ENCODE results near the gene PRDM5.

The PRDM5 gene

GRCh38 chr4:120672076-120672475, 250.4 kb downstream of the PRDM5 start:
- TF ChIP-seq CTCF (IDR thresholded peaks at IDR 0.05; ENCODE audit: low read depth, low read length) = no peak
- no peak for TF ChIP-seq MYC (IDR thresholded peaks at IDR 0.05; ENCODE audit: low read depth, low read length)
- TF ChIP-seq MAX (IDR thresholded peaks at IDR 0.05; ENCODE audit: low read depth, low read length) = no peak
- no peak for TF ChIP-seq POLR2A (IDR thresholded peaks at IDR 0.05; ENCODE audit: extremely low read depth, insufficient read length)
- DNase-seq (ENCODE audit: low read depth) = no peak
- H3K4me3 ChIP-seq (ENCODE audit: low read depth, low read length) = no peak overlapping the region

GRCh38 chr4:120671538-120671937, 251.0 kb downstream of the PRDM5 start:
- TF ChIP-seq POLR2A (IDR thresholded peaks at IDR 0.05; ENCODE audit: extremely low read depth, insufficient read length) (no peak), CTCF (IDR thresholded peaks at IDR 0.05; ENCODE audit: low read depth, low read length) (no peak), MYC (IDR thresholded peaks at IDR 0.05; ENCODE audit: low read depth, low read length) (no peak), MAX (IDR thresholded peaks at IDR 0.05; ENCODE audit: low read depth, low read length) (no peak)
- DNase-seq (ENCODE audit: low read depth) = no peak

GRCh38 chr4:120667102-120667501, 255.4 kb downstream of the PRDM5 start:
- TF ChIP-seq MAX (IDR thresholded peaks at IDR 0.05; ENCODE audit: low read depth, low read length) (no peak), MYC (IDR thresholded peaks at IDR 0.05; ENCODE audit: low read depth, low read length) (no peak), CTCF (IDR thresholded peaks at IDR 0.05; ENCODE audit: low read depth, low read length) (no peak), POLR2A (IDR thresholded peaks at IDR 0.05; ENCODE audit: extremely low read depth, insufficient read length) (no peak)
- H3K4me3 ChIP-seq (ENCODE audit: low read depth, low read length) = no peak overlapping the region
- DNase-seq (ENCODE audit: low read depth) = no peak

More at GRCh38 chr4:120671538-120671937, 251.0 kb downstream of the PRDM5 start:
- H3K4me3 ChIP-seq (ENCODE audit: low read depth, low read length) = no peak overlapping the region

- no peak for DNase-seq (ENCODE audit: low read depth)
- TF ChIP-seq MAX (IDR thresholded peaks at IDR 0.05; ENCODE audit: low read depth, low read length) (no peak), MYC (IDR thresholded peaks at IDR 0.05; ENCODE audit: low read depth, low read length) (no peak), POLR2A (IDR thresholded peaks at IDR 0.05; ENCODE audit: extremely low read depth, insufficient read length) (no peak), CTCF (IDR thresholded peaks at IDR 0.05; ENCODE audit: low read depth, low read length) (no peak)
These were observed 257.7 kb downstream of the PRDM5 start for GRCh38 chr4:120664851-120665250.

GRCh38 chr4:120659616-120660170, 262.8 kb downstream of the PRDM5 start:
- H3K4me3 ChIP-seq (ENCODE audit: low read depth, low read length) = no peak overlapping the region
- no peak for DNase-seq (ENCODE audit: low read depth)
- TF ChIP-seq MAX (IDR thresholded peaks at IDR 0.05; ENCODE audit: low read depth, low read length) = no peak
- no peak for TF ChIP-seq MYC (IDR thresholded peaks at IDR 0.05; ENCODE audit: low read depth, low read length)
- no peak for TF ChIP-seq CTCF (IDR thresholded peaks at IDR 0.05; ENCODE audit: low read depth, low read length)
- no peak for TF ChIP-seq POLR2A (IDR thresholded peaks at IDR 0.05; ENCODE audit: extremely low read depth, insufficient read length)

More at GRCh38 chr4:120664851-120665250, 257.7 kb downstream of the PRDM5 start:
- no peak overlapping the region for H3K4me3 ChIP-seq (ENCODE audit: low read depth, low read length)

All from NB4 (cell line).